Immature natural killer cell (primary cell): ENCODE data around the gene TXNIP. TPM values are rescaled to one million over a fixed set of nuclear protein-coding genes. Genes with fewer than 3 reads are reported as not detected.

Experiments
- DNase-seq, 3 donors: peaks; one replicate each; pipeline ENCODE4 v3.0.0; 2022; ENCODE audit warnings: mixed read lengths in 1 of 3
- H3K27ac Mint-ChIP-seq, 6 donors: one replicate each; pipeline ENCODE4 v1.8.0; 2020; ENCODE audit warnings: mixed read lengths in 6 of 6, mild to moderate bottlenecking in 5 of 6, inconsistent platforms in 4 of 6, moderate library complexity in 3 of 6
- H3K27me3 Mint-ChIP-seq, 3 donors: one replicate each; pipeline ENCODE4 v1.8.0; 2020 to 2021; ENCODE audit warnings: low read depth in 3 of 3, mild to moderate bottlenecking in 3 of 3, mixed read lengths in 3 of 3, moderate library complexity in 3 of 3, inconsistent platforms in 1 of 3
- H3K36me3 Mint-ChIP-seq, 3 donors: one replicate each; pipeline ENCODE4 v1.8.0; 2020; ENCODE audit warnings: mixed read lengths in 3 of 3, inconsistent platforms in 2 of 3, mild to moderate bottlenecking in 2 of 3
- H3K4me1 Mint-ChIP-seq, 2 donors: one replicate each; pipeline ENCODE4 v1.8.0; 2020; ENCODE audit warnings: inconsistent platforms in 2 of 2, mild to moderate bottlenecking in 2 of 2, mixed read lengths in 2 of 2, moderate library complexity in 1 of 2
- H3K4me3 Mint-ChIP-seq, 5 donors: one replicate each; pipeline ENCODE4 v1.8.0; 2020; ENCODE audit warnings: mild to moderate bottlenecking in 5 of 5, mixed read lengths in 5 of 5, inconsistent platforms in 3 of 5, moderate library complexity in 3 of 5
- H3K9me3 Mint-ChIP-seq, 6 donors: one replicate each; pipeline ENCODE4 v1.8.0; 2020; ENCODE audit warnings: mild to moderate bottlenecking in 6 of 6, mixed read lengths in 6 of 6, inconsistent platforms in 4 of 6, moderate library complexity in 3 of 6
- polyA plus RNA-seq, 3 donors: library from polyadenylated mRNA; unstranded; fragments of 300-500 nt; fragmentation: Illumina TruSeq; gene quantifications; one replicate each; pipeline ENCODE4 v1.2.3, GENCODE V29; 2021

Gene TXNIP
- polyA plus RNA-seq, 3 donors from 2014 or later = 3,408 to 4,367 (median 4,229) TPM

- peaks cover 0 to 7% (median 3%) of the 10 kb centered on the region in 6 donors for H3K9me3 Mint-ChIP-seq
- peak overlapping the region; percentile 97 to 100 (median 98) for H3K4me3 Mint-ChIP-seq
- H3K27me3 Mint-ChIP-seq = peaks cover 8 to 24% (median 12%) of the 10 kb centered on the region in 3 donors
- peak overlapping the region; percentile 96 to 98 (median 97) for H3K27ac Mint-ChIP-seq
- H3K36me3 Mint-ChIP-seq = peaks cover 43 to 44% (median 43%) of the 10 kb centered on the region in 3 donors
- H3K4me1 Mint-ChIP-seq = peaks cover 59 to 63% of the 10 kb centered on the region in 2 donors
- peak; percentile 48 to 52 (median 49) for DNase-seq
Measured at GRCh38 chr1:145997016-145997717, 788 bp upstream of the TXNIP start.

GRCh38 chr1:145995964-145996432 is 381 bp downstream of the TXNIP start:
- DNase-seq = no peak
- H3K4me3 Mint-ChIP-seq = peak overlapping the region; percentile 97 to 100 (median 98)
- H3K27me3 Mint-ChIP-seq = peaks cover 8 to 29% (median 12%) of the 10 kb centered on the region in 3 donors

GRCh38 chr1:145995148-145995881 is 1.1 kb downstream of the TXNIP start:
- H3K27ac Mint-ChIP-seq = peak overlapping the region; percentile 95 to 98 (median 96)
- H3K4me3 Mint-ChIP-seq = peak overlapping the region; percentile 97 to 100 (median 98)
- H3K36me3 Mint-ChIP-seq = peaks cover 50 to 52% (median 50%) of the 10 kb centered on the region in 3 donors
- DNase-seq = no peak
- peaks cover 0 to 12% (median 3%) of the 10 kb centered on the region in 6 donors for H3K9me3 Mint-ChIP-seq
- peaks cover 70 to 71% of the 10 kb centered on the region in 2 donors for H3K4me1 Mint-ChIP-seq
- peaks cover 8 to 29% (median 12%) of the 10 kb centered on the region in 3 donors for H3K27me3 Mint-ChIP-seq

More at GRCh38 chr1:145995964-145996432, 381 bp downstream of the TXNIP start:
- peaks cover 0 to 10% (median 3%) of the 10 kb centered on the region in 6 donors for H3K9me3 Mint-ChIP-seq
- peak overlapping the region; percentile 95 to 98 (median 96) for H3K27ac Mint-ChIP-seq
- peaks cover 64% of the 10 kb centered on the region in 2 donors for H3K4me1 Mint-ChIP-seq
- peaks cover 50 to 52% (median 50%) of the 10 kb centered on the region in 3 donors for H3K36me3 Mint-ChIP-seq

GRCh38 chr1:145994391-145995120 is 1.8 kb downstream of the TXNIP start:
- H3K4me3 Mint-ChIP-seq = peak overlapping the region; percentile 97 to 100 (median 98)
- peaks cover 8 to 29% (median 12%) of the 10 kb centered on the region in 3 donors for H3K27me3 Mint-ChIP-seq
- DNase-seq = peak in 1 of 3 donors; percentile 8
- peaks cover 65% of the 10 kb centered on the region in 2 donors for H3K4me1 Mint-ChIP-seq
- H3K36me3 Mint-ChIP-seq = peaks cover 50 to 52% (median 50%) of the 10 kb centered on the region in 3 donors
- peaks cover 0 to 13% (median 3%) of the 10 kb centered on the region in 6 donors for H3K9me3 Mint-ChIP-seq
- peak overlapping the region; percentile 95 to 98 (median 96) for H3K27ac Mint-ChIP-seq

GRCh38 chr1:145993618-145994390 is 2.6 kb downstream of the TXNIP start:
- Mint-ChIP-seq H3K27me3 (peaks cover 8 to 30% (median 12%) of the 10 kb centered on the region in 3 donors), H3K9me3 (peaks cover 0 to 13% (median 3%) of the 10 kb centered on the region in 6 donors), H3K4me1 (peaks cover 58 to 59% of the 10 kb centered on the region in 2 donors), H3K4me3 (peak overlapping the region; percentile 97 to 100 (median 98)), H3K27ac (peak overlapping the region; percentile 95 to 98 (median 96)), H3K36me3 (peaks cover 50 to 52% (median 50%) of the 10 kb centered on the region in 3 donors)
- DNase-seq = peak in 1 of 3 donors; percentile 6

GRCh38 chr1:145992958-145993617 is 3.3 kb downstream of the TXNIP start:
- peaks cover 8 to 32% (median 12%) of the 10 kb centered on the region in 3 donors for H3K27me3 Mint-ChIP-seq
- peaks cover 55 to 58% of the 10 kb centered on the region in 2 donors for H3K4me1 Mint-ChIP-seq
- peaks cover 50 to 52% (median 50%) of the 10 kb centered on the region in 3 donors for H3K36me3 Mint-ChIP-seq
- peak overlapping the region; percentile 97 to 100 (median 98) for H3K4me3 Mint-ChIP-seq
- peaks cover 0 to 13% (median 3%) of the 10 kb centered on the region in 6 donors for H3K9me3 Mint-ChIP-seq
- peak overlapping the region; percentile 95 to 98 (median 96) for H3K27ac Mint-ChIP-seq
- DNase-seq = no peak

GRCh38 chr1:145992502-145992936 is 3.9 kb downstream of the TXNIP start:
- Mint-ChIP-seq H3K27me3 (peaks cover 8 to 32% (median 14%) of the 10 kb centered on the region in 3 donors), H3K4me1 (peaks cover 51 to 58% of the 10 kb centered on the region in 2 donors), H3K27ac (peak overlapping the region; percentile 95 to 98 (median 96)), H3K4me3 (peak overlapping the region; percentile 97 to 100 (median 98)), H3K9me3 (peaks cover 0 to 13% (median 3%) of the 10 kb centered on the region in 6 donors), H3K36me3 (peaks cover 50 to 52% (median 50%) of the 10 kb centered on the region in 3 donors)
- DNase-seq = peak in 1 of 3 donors; percentile 5

- Mint-ChIP-seq H3K27ac (peak overlapping the region; percentile 95 to 98 (median 96)), H3K9me3 (peaks cover 0 to 13% (median 3%) of the 10 kb centered on the region in 6 donors), H3K27me3 (peaks cover 8 to 32% (median 10%) of the 10 kb centered on the region in 3 donors), H3K4me1 (peaks cover 46 to 56% of the 10 kb centered on the region in 2 donors), H3K4me3 (peak overlapping the region; percentile 97 to 100 (median 98)), H3K36me3 (peaks cover 50 to 52% (median 50%) of the 10 kb centered on the region in 3 donors)
- peak in 1 of 3 donors; percentile 7 for DNase-seq
Measured at GRCh38 chr1:145991735-145992412, 4.5 kb downstream of the TXNIP start.

- H3K36me3 Mint-ChIP-seq = peaks cover 38 to 39% (median 39%) of the 10 kb centered on the region in 3 donors
- peak in 1 of 3 donors; percentile 6 for DNase-seq
- peaks cover 55 to 66% of the 10 kb centered on the region in 2 donors for H3K4me1 Mint-ChIP-seq
- H3K9me3 Mint-ChIP-seq = peaks cover 0 to 13% (median 3%) of the 10 kb centered on the region in 6 donors
- peaks cover 4 to 33% (median 8%) of the 10 kb centered on the region in 3 donors for H3K27me3 Mint-ChIP-seq
- peak overlapping the region in 3 of 5 donors; percentile 42 to 98 (median 97) for H3K4me3 Mint-ChIP-seq
- H3K27ac Mint-ChIP-seq = peak overlapping the region in 5 of 6 donors; percentile 54 to 96 (median 89)
Measured at GRCh38 chr1:145990249-145990855, 6.0 kb downstream of the TXNIP start.

- Mint-ChIP-seq H3K4me1 (peaks cover 64 to 76% of the 10 kb centered on the region in 2 donors), H3K9me3 (peaks cover 0 to 10% (median 0%) of the 10 kb centered on the region in 6 donors), H3K36me3 (peaks cover 22 to 23% (median 23%) of the 10 kb centered on the region in 3 donors), H3K4me3 (no peak overlapping the region), H3K27me3 (peaks cover under 1 to 21% (median 4%) of the 10 kb centered on the region in 3 donors), H3K27ac (peak overlapping the region; percentile 5 to 84 (median 74))
- no peak for DNase-seq
Measured at GRCh38 chr1:145988773-145989172, 7.6 kb downstream of the TXNIP start.

GRCh38 chr1:145987926-145988325 is 8.5 kb downstream of the TXNIP start:
- DNase-seq = no peak
- Mint-ChIP-seq H3K4me1 (peaks cover 63 to 76% of the 10 kb centered on the region in 2 donors), H3K4me3 (no peak overlapping the region), H3K27me3 (peaks cover 0 to 18% (median 4%) of the 10 kb centered on the region in 3 donors), H3K9me3 (peaks cover 0 to 8% (median 0%) of the 10 kb centered on the region in 6 donors), H3K27ac (peak overlapping the region in 5 of 6 donors; percentile 34 to 77 (median 71)), H3K36me3 (peaks cover 14 to 15% (median 15%) of the 10 kb centered on the region in 3 donors)
